HG03135 (cell line): ENCODE measurements around the gene STRBP.

Experiments used
- ATAC-seq: cut with Tn5 transposase; IDR thresholded peaks from one replicate; pipeline ENCODE4 v1.9.1; 2021; ENCODE audit warnings: mild to moderate bottlenecking, moderate library complexity; ENCODE audit not compliant: unreplicated experiment

The STRBP gene

DNA sequence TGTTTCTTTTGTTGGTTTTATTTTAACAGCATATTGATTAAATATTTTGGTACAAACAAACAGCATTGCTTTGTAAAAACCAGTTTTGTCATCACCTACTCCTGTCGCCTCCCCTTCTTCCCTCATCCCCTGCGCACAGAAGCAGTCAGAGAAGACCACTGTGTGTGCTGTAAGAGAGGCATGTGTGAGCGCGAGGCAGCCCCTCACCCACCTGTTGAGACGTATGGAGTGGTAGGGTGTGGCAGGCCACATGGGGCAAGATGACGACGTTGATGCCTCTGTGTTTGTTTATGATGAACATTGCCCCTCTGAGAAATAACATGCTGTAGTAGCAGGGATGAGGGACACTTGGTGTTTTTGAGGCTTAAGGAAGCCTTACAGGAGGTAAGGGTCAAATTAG, 163.6 kb downstream of the STRBP start:
- no peak for ATAC-seq

DNA sequence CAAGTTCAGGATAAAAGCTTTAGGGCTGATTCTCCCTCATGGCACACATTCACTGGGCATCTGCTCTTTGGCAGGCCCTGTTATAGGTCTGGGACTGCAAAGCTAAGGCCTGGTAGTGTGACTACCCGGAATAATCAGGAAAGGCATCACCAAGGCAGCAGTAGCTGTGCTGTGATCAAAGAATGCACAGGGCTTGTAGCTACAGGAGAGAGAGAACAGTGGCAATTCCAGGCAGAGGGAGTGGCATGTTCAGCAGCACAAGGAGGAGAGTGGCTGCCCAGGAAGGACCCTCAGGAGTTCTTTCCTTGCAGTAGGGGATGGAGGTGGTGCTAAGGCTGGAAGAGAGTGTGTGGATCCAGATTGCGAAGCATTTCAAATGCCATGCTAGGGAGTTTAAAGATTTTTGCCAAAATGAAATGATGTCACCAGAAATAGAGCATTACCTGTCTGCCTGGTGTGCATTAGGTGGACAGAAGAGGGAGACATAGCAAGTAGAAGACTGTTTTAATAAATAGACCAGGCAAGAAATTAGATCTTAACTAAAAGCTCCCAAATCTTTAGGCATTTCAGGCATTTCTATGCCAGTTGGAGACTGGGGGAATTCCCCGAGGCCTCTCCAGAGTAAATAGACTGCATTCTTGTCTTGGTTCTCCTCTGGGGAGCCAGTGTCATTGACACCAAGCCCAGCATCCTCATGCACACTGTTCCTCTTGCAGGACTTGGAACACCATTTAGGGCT, 165.8 kb downstream of the STRBP start:
- ATAC-seq = no peak

DNA sequence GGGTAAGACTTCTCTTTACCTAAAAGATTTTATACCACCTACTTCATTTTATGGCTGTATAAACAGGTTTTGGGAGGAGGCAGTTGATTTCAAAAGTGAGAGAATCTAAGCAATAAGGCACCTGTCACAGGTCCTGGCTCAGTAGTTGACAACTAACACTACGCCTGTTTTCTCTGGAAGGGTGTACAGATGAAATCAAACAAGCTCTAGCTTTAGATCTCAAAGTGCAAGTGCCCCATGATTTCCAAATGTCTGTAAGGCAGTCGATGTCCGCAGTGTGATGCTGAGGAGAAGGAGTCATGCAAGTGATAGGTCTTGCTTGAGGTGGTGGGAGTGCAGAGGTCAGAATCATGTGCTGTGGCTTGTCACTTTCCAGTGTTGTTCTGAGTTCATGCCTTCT, 168.8 kb downstream of the STRBP start:
- ATAC-seq = no peak

DNA sequence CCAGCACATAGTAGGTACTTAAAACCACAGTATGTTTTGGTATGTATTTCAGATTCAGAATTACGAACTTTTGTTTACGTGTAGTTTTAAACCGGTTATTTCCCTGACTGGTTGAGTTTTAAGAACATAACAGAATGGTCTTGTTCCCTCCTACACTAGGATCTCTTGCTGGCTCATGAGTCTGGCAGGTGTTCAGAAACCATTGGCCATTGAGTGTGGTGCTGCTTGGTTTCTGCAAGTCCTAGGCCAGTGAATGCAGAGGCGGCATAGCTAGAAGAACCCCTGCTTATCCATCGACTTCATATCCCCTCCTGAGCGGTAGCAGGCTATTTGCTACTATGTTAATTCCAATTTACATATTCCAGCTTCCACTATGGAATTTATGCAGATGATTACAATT, 169.3 kb downstream of the STRBP start:
- ATAC-seq = no peak

DNA sequence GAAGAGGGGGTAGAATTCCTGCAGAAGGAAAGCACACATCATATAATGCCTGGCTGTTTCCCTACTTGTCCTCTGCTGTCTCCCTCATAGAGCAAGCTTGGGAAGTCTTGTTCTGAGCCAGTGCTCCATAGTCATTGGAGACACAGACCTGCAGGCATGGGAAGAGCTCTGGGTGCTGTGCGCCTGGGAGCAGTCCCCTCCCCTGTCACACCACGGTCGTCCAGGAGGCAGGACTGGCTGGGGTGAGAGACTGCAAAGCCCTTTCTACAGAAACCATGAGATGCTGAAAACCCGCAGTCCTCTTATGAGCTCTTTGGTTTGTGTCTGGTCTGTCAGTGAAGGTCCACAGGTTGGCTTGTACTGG, 170.3 kb downstream of the STRBP start:
- ATAC-seq = no peak

GRCh38 chr9:123097430-123098095, 170.8 kb downstream of the STRBP start:
- ATAC-seq = no peak

DNA sequence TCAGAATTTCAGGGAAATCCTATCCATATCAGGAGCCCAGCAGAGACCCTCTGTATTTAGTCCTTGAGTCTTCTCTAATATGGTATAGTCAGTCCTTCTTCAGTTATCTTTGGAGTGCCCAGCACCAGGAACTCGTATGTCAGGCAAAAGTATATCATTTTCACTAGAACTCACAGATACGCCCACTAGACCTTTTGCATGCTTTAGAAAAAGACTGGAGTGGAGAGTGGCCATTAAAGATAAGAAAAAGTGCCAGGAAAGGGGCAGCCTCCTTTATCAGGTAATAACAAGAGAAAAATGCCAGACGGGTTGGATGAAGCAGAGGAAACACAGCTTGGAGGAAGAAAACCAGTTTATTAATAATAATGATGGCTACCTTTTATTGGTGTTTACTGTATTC, 171.4 kb downstream of the STRBP start:
- no peak for ATAC-seq

- no peak for ATAC-seq
Measured at GRCh38 chr9:123093141-123093540, 175.2 kb downstream of the STRBP start.

- no peak for ATAC-seq
Measured at GRCh38 chr9:123091459-123091858, 176.9 kb downstream of the STRBP start.

DNA sequence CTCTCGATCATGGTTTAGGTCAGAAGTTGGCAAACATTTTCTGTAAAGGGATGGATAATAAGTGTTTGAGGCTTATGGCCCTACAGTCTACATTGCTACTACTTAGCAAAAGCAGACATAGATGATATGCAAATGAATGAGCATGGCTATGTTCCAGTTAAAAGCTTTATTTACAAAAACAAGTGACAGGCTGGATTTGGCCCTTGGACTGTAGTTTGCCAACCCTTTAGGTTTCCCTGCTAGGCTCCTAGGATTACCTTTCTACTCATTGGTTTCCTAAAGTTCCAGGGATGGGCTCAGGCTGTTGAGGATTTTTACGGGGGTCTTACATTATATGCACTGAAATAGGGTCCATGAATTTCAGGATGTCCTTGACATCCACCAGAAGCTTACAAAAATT, 177.4 kb downstream of the STRBP start:
- no peak for ATAC-seq

- no peak for ATAC-seq
Measured at GRCh38 chr9:123090198-123090896, 178.0 kb downstream of the STRBP start.

GRCh38 chr9:123089790-123090189, 178.6 kb downstream of the STRBP start:
- ATAC-seq = no peak

DNA sequence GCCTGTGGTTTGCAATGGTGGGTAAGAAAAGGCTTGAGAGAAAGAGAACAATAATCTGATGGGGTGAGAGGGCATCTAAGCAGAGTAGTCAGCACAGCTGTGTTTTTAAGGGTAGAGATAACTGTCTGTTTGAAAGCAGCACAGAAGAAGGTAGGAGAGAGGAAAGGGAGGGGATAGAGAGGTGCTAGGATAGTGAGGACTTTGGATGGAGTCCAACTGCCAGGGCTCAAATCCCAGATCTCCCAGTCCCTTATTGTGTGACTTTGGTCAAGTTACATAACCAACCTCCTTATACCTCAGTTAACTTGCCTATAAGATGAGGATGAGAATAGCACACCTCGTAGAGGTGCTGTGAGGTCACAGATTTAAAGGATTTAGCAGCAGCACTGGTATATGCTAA, 179.3 kb downstream of the STRBP start:
- ATAC-seq = no peak

DNA sequence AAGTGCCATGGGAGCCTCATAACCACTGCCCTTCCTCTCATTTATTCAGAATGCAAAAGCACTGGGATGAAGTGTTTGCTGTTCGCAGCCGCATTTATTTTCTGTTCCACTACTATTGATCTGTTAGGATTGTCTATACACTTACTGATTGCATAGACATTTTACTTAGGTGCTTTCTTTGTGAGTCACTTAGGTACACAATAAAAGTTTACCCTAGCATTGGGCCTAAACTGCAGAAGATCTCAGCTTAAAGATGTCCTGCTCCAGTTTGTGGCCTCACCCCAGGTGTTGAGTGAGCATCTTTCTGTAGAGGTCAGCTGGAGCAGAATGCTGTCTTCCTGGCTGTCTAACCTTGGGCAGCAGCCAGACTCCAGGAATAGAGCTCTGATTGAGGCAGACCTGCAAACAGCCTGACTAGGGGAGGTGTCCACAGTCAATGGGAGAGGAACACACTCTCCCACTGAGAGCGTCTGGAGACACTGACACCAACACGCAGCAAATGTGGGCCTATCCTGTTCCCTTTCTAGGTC, 181.0 kb downstream of the STRBP start:
- no peak for ATAC-seq

DNA sequence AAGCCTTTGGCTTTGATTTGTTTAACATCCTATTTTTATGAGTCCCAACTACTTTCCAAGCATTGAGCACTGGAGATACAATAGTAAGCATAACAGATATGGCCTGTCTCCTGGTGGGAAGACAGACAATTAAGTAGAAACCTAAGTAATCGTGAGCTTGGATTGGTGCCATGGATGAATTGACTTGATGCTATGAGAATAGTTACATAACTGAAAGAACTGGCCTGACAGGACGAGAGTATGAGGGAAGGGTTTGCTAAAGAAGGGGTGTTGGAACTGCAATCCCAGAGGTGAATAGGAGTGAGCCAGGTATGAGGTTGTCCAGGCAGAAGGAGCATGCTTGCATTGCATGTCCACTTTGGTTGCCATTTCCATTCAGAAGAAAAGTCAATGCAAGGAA, 182.5 kb downstream of the STRBP start:
- no peak for ATAC-seq

DNA sequence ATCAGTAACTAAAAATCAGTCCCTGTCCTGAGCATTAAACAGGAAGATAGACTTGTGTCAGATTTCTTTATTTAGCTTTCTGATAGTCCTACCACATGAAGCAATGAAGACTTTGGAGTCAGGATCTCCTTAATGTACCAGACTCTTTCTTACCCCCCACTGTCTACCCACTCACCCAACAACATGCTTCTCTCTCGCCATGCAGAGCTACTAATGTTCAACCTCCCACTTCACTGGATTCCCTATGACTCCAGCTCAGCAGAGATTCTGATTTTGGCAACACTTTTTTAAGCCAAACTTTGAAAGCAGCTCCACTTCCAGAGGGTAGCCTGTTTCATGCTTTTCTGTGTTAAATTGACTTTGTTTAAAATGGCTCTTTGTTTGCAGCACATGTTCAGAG, 184.1 kb downstream of the STRBP start:
- ATAC-seq = no peak

DNA sequence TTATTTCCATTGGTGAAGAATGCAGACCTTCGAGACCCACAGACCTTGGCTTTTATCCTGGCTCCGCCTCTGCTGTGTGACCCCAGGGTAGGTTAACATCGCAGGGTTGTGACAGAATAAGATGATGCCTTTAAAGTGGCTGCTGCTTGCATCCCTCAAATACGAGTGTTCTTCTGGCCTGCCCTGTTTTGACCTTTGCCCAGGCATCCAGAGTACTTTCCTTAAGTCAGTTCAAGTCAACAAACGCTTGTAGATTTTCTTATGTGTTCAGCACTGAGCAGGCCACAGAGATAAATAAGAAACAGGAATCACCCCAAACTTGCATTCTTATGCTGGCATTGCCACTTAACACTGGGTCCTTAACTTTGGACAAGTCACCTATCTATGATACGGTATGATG, 184.7 kb downstream of the STRBP start:
- no peak for ATAC-seq

GRCh38 chr9:123081824-123082223, 186.6 kb downstream of the STRBP start:
- ATAC-seq = no peak

GRCh38 chr9:123080444-123080843, 187.9 kb downstream of the STRBP start:
- no peak for ATAC-seq

- ATAC-seq = no peak
Measured at GRCh38 chr9:123074628-123075027, 193.8 kb downstream of the STRBP start.

DNA sequence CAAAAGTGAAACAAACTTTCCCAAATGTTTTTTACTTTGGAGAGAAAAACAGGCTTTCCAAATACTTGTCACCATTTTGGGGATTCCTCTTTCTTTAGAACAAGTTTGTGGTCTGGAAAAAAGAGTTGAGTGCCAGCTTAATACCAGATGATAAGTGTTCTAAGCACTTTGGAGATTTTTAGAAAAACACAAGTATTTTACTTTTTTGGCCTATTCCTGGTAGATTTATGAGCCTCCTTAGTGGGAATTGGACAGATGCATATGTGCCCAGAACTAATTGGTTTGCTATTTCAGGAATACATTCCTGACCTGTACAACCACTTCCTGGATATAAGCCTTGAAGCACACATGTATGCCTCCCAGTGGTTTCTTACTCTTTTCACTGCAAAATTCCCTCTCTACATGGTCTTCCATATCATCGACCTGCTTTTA, 194.4 kb downstream of the STRBP start:
- no peak for ATAC-seq

DNA sequence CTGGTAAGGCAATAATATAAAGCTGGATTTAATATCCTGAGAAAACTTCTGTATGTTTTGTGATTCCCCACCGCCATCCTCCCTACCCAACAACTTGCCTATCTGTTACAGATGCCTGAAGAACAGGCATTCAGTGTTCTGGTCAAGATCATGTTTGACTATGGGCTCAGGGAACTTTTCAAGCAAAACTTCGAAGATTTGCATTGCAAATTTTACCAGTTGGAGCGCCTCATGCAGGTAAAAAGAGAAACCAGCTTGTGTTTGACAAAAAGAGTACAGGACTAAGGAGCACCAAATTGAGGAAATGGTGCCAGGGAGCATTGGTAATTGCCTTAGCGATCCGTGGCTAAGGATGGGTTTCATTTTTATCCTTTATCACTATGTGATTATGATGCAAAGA, 194.9 kb downstream of the STRBP start:
- ATAC-seq = no peak
